ENCODE results near the gene RPA4. TPM values are rescaled to one million over a fixed set of nuclear protein-coding genes. Genes with fewer than 3 reads are reported as not detected.

The RPA4 gene
- total and polyA plus RNA-seq, 2 experiments from 2014 or later: 1.3 to 1.5 TPM

DNA sequence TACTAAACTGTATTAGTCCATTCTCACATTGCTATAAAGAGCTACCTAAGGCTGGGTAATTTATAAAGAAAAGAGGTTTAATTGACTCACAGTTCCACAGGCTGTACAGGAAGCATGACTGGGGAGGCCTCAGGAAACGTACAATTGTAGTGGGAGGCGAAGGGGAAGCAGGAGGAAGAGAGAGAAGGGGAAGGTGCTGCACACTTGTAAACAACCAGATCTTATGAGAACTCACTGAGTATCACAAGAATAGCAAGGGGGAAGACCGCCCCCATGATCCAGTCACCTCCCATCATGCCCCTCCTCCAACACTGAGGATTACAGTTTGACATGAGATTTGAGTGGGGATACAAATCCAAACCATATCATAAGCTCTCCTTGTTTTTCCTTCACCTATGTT is 40.9 kb downstream of the RPA4 start:
- Histone ChIP-seq H3K4me1 (ENCODE audit: insufficient read depth) (no peaks in the 10 kb centered on the region), H3K9me3 (ENCODE audit: low read depth) (no peaks in the 10 kb centered on the region), H3K9me2 (replicated peaks; ENCODE audit: insufficient read depth) (no peaks in the 10 kb centered on the region), H4K20me1 (ENCODE audit: insufficient read depth, poor library complexity, severe bottlenecking) (no peaks in the 10 kb centered on the region), H3K4me3 (no peak overlapping the region), H3K36me3 (replicated peaks; ENCODE audit: insufficient read depth, low read depth) (no peaks in the 10 kb centered on the region), H3K4me2 (no peak overlapping the region), H2AFZ (no peak overlapping the region), H3K27me3 (no peaks in the 10 kb centered on the region), H3K27ac (no peak overlapping the region), H3K79me2 (no peaks in the 10 kb centered on the region)
- no peak for DNase-seq (ENCODE audit: low spot score)
- TF ChIP-seq EZH2phosphoT487 (IDR thresholded peaks at IDR 0.05; ENCODE audit: low read depth, severe bottlenecking, unreplicated experiment) (no peak), EZH2 (IDR thresholded peaks at IDR 0.05; ENCODE audit: borderline replicate concordance) (no peak)
- TF ChIP-seq, protein P1, sequence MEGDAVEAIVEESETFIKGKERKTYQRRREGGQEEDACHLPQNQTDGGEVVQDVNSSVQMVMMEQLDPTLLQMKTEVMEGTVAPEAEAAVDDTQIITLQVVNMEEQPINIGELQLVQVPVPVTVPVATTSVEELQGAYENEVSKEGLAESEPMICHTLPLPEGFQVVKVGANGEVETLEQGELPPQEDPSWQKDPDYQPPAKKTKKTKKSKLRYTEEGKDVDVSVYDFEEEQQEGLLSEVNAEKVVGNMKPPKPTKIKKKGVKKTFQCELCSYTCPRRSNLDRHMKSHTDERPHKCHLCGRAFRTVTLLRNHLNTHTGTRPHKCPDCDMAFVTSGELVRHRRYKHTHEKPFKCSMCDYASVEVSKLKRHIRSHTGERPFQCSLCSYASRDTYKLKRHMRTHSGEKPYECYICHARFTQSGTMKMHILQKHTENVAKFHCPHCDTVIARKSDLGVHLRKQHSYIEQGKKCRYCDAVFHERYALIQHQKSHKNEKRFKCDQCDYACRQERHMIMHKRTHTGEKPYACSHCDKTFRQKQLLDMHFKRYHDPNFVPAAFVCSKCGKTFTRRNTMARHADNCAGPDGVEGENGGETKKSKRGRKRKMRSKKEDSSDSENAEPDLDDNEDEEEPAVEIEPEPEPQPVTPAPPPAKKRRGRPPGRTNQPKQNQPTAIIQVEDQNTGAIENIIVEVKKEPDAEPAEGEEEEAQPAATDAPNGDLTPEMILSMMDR (IDR thresholded peaks at IDR 0.05; ENCODE audit: poor library complexity): no peak
- 88% methylated on average over 3 of the region's 3 CpGs for WGBS (ENCODE audit: low lambda C conversion rate, missing lambda C conversion rate)

DNA sequence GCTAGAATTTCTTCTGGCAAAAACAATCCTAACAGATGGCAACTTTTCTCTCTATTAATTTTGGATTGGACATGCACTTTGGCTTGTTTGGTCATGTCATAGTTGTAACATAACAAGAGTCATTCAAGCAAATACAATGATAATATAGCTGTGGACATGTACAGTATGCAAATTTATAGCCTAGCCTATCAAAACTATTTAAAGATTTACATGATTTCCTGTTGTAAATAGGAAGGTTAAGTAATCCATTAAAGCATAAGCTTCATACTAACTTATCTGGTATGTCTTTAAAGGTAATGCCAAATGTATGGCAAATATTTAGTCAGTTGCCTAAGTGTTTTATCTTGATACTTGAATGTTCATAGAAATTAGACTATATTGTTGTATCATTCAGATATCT is 45.3 kb downstream of the RPA4 start:
- Histone ChIP-seq H3K27me3 (no peaks in the 10 kb centered on the region), H3K9me3 (ENCODE audit: low read depth) (no peaks in the 10 kb centered on the region), H3K79me2 (no peaks in the 10 kb centered on the region), H2AFZ (no peak overlapping the region), H3K4me1 (ENCODE audit: insufficient read depth) (no peaks in the 10 kb centered on the region), H3K36me3 (replicated peaks; ENCODE audit: insufficient read depth, low read depth) (no peaks in the 10 kb centered on the region), H3K4me3 (no peak overlapping the region), H3K9me2 (replicated peaks; ENCODE audit: insufficient read depth) (no peaks in the 10 kb centered on the region), H3K27ac (no peak overlapping the region), H4K20me1 (ENCODE audit: insufficient read depth, poor library complexity, severe bottlenecking) (no peaks in the 10 kb centered on the region), H3K4me2 (no peak overlapping the region)
- DNase-seq (ENCODE audit: low spot score): no peak
- TF ChIP-seq EZH2 (IDR thresholded peaks at IDR 0.05; ENCODE audit: borderline replicate concordance) (no peak), EZH2phosphoT487 (IDR thresholded peaks at IDR 0.05; ENCODE audit: low read depth, severe bottlenecking, unreplicated experiment) (no peak)
- TF ChIP-seq, protein P1 (IDR thresholded peaks at IDR 0.05; ENCODE audit: poor library complexity): no peak

Other genes with a start within 250 kb of the RPA4 start
- gene DIAPH2, start 199.1 kb upstream of the RPA4 start, total RNA-seq: 29.2 and 32.4 TPM in 2 replicates
- 14.8 and 16.8 TPM in 2 replicates for gene DIAPH2, start 199.1 kb upstream of the RPA4 start, polyA plus RNA-seq